Type B pancreatic cell (in vitro differentiated cells): ENCODE results near the gene FAM169A. TPM values are rescaled to one million over a fixed set of nuclear protein-coding genes. Genes with fewer than 3 reads are reported as not detected.
A peak's percentile ranks its signal among the peaks of the same experiment; 100 is the strongest.
"Not testable (repeated sequence)": the region's sequence is repeated elsewhere in the genome, so short reads cannot be mapped to it uniquely, and the experiment has no call there.

Experiments
- DNase-seq: peaks from one replicate; pipeline ENCODE4 v3.0.0; 2021; ENCODE audit warnings: mixed read lengths; ENCODE audit not compliant: unreplicated experiment; ENCODE audit errors: extremely low spot score
- H3K27ac Mint-ChIP-seq: 2 replicates; pipeline ENCODE4 v1.8.0; 2021; ENCODE audit warnings: mild to moderate bottlenecking, mixed read lengths
- H3K27me3 Mint-ChIP-seq: 2 replicates; pipeline ENCODE4 v1.8.0; 2021; ENCODE audit warnings: mixed read lengths
- H3K36me3 Mint-ChIP-seq: 2 replicates; pipeline ENCODE4 v1.8.0; 2021; ENCODE audit warnings: mixed read lengths
- H3K4me1 Mint-ChIP-seq: one replicate; pipeline ENCODE4 v1.8.0; 2021; ENCODE audit warnings: mixed read lengths; ENCODE audit not compliant: unreplicated experiment
- H3K4me3 Mint-ChIP-seq: 2 replicates; pipeline ENCODE4 v1.8.0; 2021; ENCODE audit warnings: mild to moderate bottlenecking, mixed read lengths
- H3K9me3 Mint-ChIP-seq: 2 replicates; pipeline ENCODE4 v1.8.0; 2021; ENCODE audit warnings: mixed read lengths
- CTCF ChIP-seq: fragments of 200-600 bp; sonication (generic); conservative IDR thresholded peaks from 2 replicates; pipeline ENCODE4 v1.5.0; 2021; ENCODE audit warnings: antibody characterized with exemption, mild to moderate bottlenecking
- total RNA-seq: library from RNA; stranded (reverse); gene quantifications from 2 replicates; pipeline ENCODE4 v1.2.1, GENCODE V29; 2021; ENCODE audit warnings: low replicate concordance

FAM169A gene
- total RNA-seq, 1 donor from 2014 or later: 14.5 TPM

- H3K4me1 Mint-ChIP-seq: peaks cover 10% of the 10 kb centered on the region
- H3K27me3 Mint-ChIP-seq: peaks cover 9% of the 10 kb centered on the region
- DNase-seq: no peak
- H3K9me3 Mint-ChIP-seq: no peaks in the 10 kb centered on the region
- H3K27ac Mint-ChIP-seq: no peak overlapping the region
- peak overlapping the region; percentile 25 for H3K4me3 Mint-ChIP-seq
- TF ChIP-seq CTCF: no peak
- H3K36me3 Mint-ChIP-seq: no peaks in the 10 kb centered on the region
Measured at GRCh38 chr5:74862221-74862620, 4.0 kb downstream of the FAM169A start.

- not testable (repeated sequence) for H3K4me1 Mint-ChIP-seq
- H3K9me3 Mint-ChIP-seq: peaks cover 11% of the 10 kb centered on the region
Measured at GRCh38 chr5:74856975-74857374, 9.2 kb downstream of the FAM169A start.

GRCh38 chr5:74853256-74853655, 12.9 kb downstream of the FAM169A start:
- no peak for TF ChIP-seq CTCF
- no peak for DNase-seq
- no peaks in the 10 kb centered on the region for H3K27me3 Mint-ChIP-seq
- H3K4me1 Mint-ChIP-seq: peaks cover 11% of the 10 kb centered on the region
- H3K4me3 Mint-ChIP-seq: no peak overlapping the region
- no peak overlapping the region for H3K27ac Mint-ChIP-seq
- H3K9me3 Mint-ChIP-seq: peaks cover 11% of the 10 kb centered on the region
- peaks cover 14% of the 10 kb centered on the region for H3K36me3 Mint-ChIP-seq

More at GRCh38 chr5:74856975-74857374, 9.2 kb downstream of the FAM169A start:
- not testable (repeated sequence) for H3K27ac Mint-ChIP-seq, H3K4me3 Mint-ChIP-seq, DNase-seq, H3K27me3 Mint-ChIP-seq
- peaks cover 14% of the 10 kb centered on the region for H3K36me3 Mint-ChIP-seq

GRCh38 chr5:74851684-74852353, 14.4 kb downstream of the FAM169A start:
- peaks cover 11% of the 10 kb centered on the region for H3K9me3 Mint-ChIP-seq
- H3K4me3 Mint-ChIP-seq: no peak overlapping the region
- H3K27me3 Mint-ChIP-seq: no peaks in the 10 kb centered on the region
- H3K4me1 Mint-ChIP-seq: peaks cover 11% of the 10 kb centered on the region
- no peak for DNase-seq
- no peak overlapping the region for H3K27ac Mint-ChIP-seq
- no peak for TF ChIP-seq CTCF
- H3K36me3 Mint-ChIP-seq: peaks cover 14% of the 10 kb centered on the region

- H3K9me3 Mint-ChIP-seq: peaks cover 5% of the 10 kb centered on the region
- peak overlapping the region; percentile 68 for H3K27ac Mint-ChIP-seq
- peaks cover 11% of the 10 kb centered on the region for H3K4me1 Mint-ChIP-seq
- H3K4me3 Mint-ChIP-seq: no peak overlapping the region
- TF ChIP-seq CTCF: no peak
- no peak for DNase-seq
- peaks cover 9% of the 10 kb centered on the region for H3K36me3 Mint-ChIP-seq
- H3K27me3 Mint-ChIP-seq: no peaks in the 10 kb centered on the region
Measured at GRCh38 chr5:74850789-74851425, 15.3 kb downstream of the FAM169A start.

- Mint-ChIP-seq H3K4me3 (no peak overlapping the region), H3K27me3 (no peaks in the 10 kb centered on the region), H3K4me1 (peaks cover 11% of the 10 kb centered on the region), H3K36me3 (peaks cover 4% of the 10 kb centered on the region), H3K27ac (no peak overlapping the region), H3K9me3 (no peaks in the 10 kb centered on the region)
- no peak for TF ChIP-seq CTCF
- DNase-seq: no peak
Measured at GRCh38 chr5:74850030-74850429, 16.2 kb downstream of the FAM169A start.
